ENCODE results near the gene SLC7A5. TPM values are rescaled to one million over a fixed set of nuclear protein-coding genes. Genes with fewer than 3 reads are reported as not detected.

SLC7A5 gene
- total RNA-seq, 1 donor from 2014 or later: 42.2 TPM

DNA sequence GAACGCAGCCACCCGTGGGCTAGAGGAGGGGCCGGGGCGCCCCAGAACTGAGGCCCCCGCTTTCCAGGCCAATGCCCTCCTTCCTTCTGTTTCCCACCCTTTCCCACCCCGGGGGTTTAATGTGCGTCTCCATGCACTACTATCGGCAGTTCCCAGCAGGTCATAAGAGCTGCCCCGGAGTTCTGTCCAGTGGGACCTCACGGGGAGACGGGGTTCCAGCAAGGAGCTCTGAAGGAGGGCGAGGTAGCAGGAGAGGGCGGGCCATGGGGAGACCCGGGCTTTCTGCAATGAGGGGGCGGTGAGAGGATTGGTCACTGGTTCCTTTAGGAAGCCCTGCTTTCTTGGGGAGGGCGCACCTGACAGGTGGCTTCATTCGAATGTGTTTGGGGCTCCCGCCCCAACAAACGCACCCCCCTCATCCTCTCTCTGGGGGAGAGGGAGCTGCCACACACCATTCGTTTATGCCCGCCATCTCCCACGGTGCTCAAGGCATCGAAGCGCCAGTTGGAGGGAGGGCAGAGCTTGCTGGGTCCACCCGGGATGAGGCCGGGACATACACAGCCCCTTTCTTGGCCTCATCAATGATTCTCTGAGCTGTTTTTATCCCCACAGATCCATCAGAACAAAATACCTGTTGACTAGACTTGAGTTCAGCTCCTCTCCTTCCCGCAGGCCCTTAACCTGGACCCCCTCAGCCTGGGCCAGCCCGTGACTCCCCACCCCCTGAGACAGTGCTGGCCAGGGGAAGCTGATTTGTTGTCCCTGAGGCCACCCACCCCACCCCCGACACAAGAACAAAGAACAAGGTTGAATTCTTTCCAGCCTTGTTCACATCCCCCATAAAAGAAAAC lies 44.1 kb downstream of the SLC7A5 start:
- no peak overlapping the region for H3K4me3 Mint-ChIP-seq (ENCODE audit: low read depth)
- H3K27me3 Mint-ChIP-seq: peaks cover 24% of the 10 kb centered on the region
- peaks cover 15% of the 10 kb centered on the region for H3K4me1 Mint-ChIP-seq (ENCODE audit: low read depth)
- TF ChIP-seq, protein P1, sequence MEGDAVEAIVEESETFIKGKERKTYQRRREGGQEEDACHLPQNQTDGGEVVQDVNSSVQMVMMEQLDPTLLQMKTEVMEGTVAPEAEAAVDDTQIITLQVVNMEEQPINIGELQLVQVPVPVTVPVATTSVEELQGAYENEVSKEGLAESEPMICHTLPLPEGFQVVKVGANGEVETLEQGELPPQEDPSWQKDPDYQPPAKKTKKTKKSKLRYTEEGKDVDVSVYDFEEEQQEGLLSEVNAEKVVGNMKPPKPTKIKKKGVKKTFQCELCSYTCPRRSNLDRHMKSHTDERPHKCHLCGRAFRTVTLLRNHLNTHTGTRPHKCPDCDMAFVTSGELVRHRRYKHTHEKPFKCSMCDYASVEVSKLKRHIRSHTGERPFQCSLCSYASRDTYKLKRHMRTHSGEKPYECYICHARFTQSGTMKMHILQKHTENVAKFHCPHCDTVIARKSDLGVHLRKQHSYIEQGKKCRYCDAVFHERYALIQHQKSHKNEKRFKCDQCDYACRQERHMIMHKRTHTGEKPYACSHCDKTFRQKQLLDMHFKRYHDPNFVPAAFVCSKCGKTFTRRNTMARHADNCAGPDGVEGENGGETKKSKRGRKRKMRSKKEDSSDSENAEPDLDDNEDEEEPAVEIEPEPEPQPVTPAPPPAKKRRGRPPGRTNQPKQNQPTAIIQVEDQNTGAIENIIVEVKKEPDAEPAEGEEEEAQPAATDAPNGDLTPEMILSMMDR (IDR thresholded peaks at IDR 0.05; ENCODE audit: unreplicated experiment): no peak
- H3K36me3 Mint-ChIP-seq (ENCODE audit: insufficient read depth): no peaks in the 10 kb centered on the region
- no peaks in the 10 kb centered on the region for H3K9me3 Mint-ChIP-seq (ENCODE audit: low read depth)
- no peak for DNase-seq (ENCODE audit: low spot score, unreplicated experiment)
- no peak overlapping the region for H3K27ac Mint-ChIP-seq

GRCh38 chr16:87824016-87824990 lies 45.0 kb downstream of the SLC7A5 start:
- Mint-ChIP-seq H3K4me1 (ENCODE audit: low read depth) (peaks cover 12% of the 10 kb centered on the region), H3K9me3 (ENCODE audit: low read depth) (no peaks in the 10 kb centered on the region), H3K27ac (no peak overlapping the region), H3K36me3 (ENCODE audit: insufficient read depth) (no peaks in the 10 kb centered on the region), H3K27me3 (peaks cover 24% of the 10 kb centered on the region), H3K4me3 (ENCODE audit: low read depth) (no peak overlapping the region)
- TF ChIP-seq, protein P1 (IDR thresholded peaks at IDR 0.05; ENCODE audit: unreplicated experiment): no peak
- DNase-seq (ENCODE audit: low spot score, unreplicated experiment): no peak

DNA sequence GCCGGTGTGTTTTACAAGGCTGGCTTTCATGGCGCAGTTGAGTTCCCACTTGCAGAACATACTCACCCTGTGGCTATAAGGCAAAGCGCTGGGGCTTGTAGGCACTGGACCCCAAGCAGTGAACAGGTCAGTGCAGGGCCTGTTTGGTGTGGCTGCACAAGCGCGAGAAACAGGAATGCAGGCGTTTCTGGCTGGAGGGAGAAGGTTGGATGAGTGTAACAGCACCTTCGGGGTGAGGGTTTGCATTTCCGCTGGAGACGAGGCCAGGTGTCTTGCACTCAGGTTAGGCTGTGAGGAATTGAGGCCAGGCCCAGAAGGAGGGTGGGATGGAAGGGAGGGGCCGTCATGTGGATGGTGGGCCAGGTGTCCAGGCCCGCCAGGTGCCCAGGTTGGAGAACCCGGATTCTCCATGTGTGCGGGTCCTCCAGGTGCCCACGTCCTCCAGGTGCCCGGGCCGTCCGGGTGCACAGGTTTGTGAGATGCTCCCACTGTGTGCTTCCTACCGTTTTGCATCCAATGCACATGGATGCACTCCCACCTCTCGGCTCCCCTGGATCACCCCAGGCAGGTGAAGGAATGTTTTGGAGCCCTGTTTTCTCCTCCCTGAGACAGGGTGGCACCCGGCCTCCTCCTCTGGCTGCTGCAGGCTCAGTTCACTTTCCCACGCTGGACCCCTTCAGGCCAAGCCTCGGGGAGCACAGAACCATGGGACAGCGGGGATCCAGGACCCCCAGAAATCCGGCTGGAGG lies 46.0 kb downstream of the SLC7A5 start:
- Mint-ChIP-seq H3K4me3 (ENCODE audit: low read depth) (no peak overlapping the region), H3K27me3 (peaks cover 24% of the 10 kb centered on the region), H3K4me1 (ENCODE audit: low read depth) (peaks cover 12% of the 10 kb centered on the region), H3K27ac (no peak overlapping the region), H3K36me3 (ENCODE audit: insufficient read depth) (no peaks in the 10 kb centered on the region), H3K9me3 (ENCODE audit: low read depth) (no peaks in the 10 kb centered on the region)
- no peak for DNase-seq (ENCODE audit: low spot score, unreplicated experiment)
- TF ChIP-seq, protein P1 (IDR thresholded peaks at IDR 0.05; ENCODE audit: unreplicated experiment): no peak

DNA sequence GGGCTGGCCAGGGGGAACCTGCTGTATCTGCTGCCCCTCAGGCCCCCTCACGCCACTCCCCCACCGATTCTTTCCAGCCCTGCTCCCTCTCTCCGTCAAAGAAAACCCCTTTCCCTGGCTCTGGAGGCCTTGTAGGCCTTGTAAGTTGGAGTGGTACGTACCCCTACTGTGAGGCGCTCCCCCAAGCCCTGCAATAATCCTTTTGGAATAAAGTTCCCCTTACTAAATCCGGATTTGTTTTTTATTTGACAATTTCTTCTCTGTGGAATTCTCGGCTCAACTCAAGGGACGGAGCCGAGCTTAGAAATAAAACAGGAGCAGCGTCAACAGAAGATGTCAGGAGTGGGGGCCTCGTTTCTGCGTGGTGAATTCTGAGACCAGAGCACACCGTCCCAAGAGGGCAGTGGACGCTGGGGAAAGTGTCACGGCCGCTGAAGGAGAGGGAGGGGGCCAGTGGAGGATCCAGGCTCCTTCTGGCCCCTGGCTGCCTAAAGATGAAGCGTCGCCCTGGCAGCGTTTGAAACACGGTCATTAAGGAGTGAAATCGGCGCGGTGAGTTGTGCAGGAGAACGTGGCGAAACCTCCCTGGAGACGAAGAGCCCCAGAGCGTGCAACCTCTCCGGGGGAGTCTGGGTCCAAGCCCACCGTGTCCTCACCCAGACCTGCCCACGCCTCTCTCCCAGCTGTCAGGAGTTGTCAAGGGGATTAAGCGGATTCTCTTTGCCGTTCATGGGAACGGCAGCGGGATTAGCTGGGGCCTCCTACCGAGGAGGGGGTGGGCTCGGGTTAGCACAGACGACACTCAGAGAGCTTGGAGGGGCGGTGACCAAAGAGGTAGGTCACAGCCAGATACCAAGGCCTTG lies 47.0 kb downstream of the SLC7A5 start:
- Mint-ChIP-seq H3K9me3 (ENCODE audit: low read depth) (peaks cover 3% of the 10 kb centered on the region), H3K4me3 (ENCODE audit: low read depth) (no peak overlapping the region), H3K27me3 (peaks cover 24% of the 10 kb centered on the region), H3K27ac (peak overlapping the region; percentile 29), H3K4me1 (ENCODE audit: low read depth) (peaks cover 12% of the 10 kb centered on the region), H3K36me3 (ENCODE audit: insufficient read depth) (no peaks in the 10 kb centered on the region)
- TF ChIP-seq, protein P1 (IDR thresholded peaks at IDR 0.05; ENCODE audit: unreplicated experiment): no peak
- DNase-seq (ENCODE audit: low spot score, unreplicated experiment): no peak

Data from progenitor cell of endocrine pancreas (in vitro differentiated cells).